NB4 (cell line): ENCODE results near the gene TNS1.

Experiments used
- CTCF ChIP-seq: IDR thresholded peaks from one replicate; pipeline ENCODE4 v1.5.1; 2012; ENCODE audit warnings: low read depth, low read length
- POLR2A ChIP-seq: IDR thresholded peaks from 2 replicates; pipeline ENCODE4 v1.6.1; 2011; ENCODE audit warnings: mild to moderate bottlenecking; ENCODE audit not compliant: insufficient read length; ENCODE audit errors: extremely low read depth

- TF ChIP-seq CTCF (no peak), POLR2A (no peak)
Observed at GRCh38 chr2:217971166-217971565, 31.6 kb downstream of the TNS1 start.
